ENCODE measurements around the gene LRRC17. TPM values are rescaled to one million over a fixed set of nuclear protein-coding genes. Genes with fewer than 3 reads are reported as not detected.

LRRC17 gene
- total RNA-seq, 4 donors from 2014 or later, result 1.1 to 4.5 (median 3.1) TPM

DNA sequence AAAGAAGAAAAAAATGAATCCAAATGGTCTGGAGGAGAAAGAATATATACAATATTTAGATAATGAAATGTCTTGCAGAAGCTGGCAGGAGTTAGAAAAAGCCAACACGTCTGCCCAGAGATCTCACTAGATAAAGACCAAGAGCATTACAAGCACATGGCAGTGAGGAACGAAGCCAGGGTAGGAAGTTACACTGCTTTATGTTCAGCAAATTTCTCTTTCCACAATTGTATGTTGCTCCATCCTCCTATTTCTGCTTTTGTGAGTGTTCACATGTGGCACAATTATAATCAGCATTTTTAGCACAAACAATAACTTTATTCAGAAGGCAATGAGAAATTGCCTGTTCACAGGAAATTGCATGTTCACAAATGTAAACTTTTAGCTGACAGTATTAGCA lies 53.7 kb downstream of the LRRC17 start:
- H3K4me1 ChIP-seq, result no peaks in the 10 kb centered on the region
- no peak for DNase-seq (ENCODE audit: low spot score in 2 of 2)
- TF ChIP-seq, protein P1, sequence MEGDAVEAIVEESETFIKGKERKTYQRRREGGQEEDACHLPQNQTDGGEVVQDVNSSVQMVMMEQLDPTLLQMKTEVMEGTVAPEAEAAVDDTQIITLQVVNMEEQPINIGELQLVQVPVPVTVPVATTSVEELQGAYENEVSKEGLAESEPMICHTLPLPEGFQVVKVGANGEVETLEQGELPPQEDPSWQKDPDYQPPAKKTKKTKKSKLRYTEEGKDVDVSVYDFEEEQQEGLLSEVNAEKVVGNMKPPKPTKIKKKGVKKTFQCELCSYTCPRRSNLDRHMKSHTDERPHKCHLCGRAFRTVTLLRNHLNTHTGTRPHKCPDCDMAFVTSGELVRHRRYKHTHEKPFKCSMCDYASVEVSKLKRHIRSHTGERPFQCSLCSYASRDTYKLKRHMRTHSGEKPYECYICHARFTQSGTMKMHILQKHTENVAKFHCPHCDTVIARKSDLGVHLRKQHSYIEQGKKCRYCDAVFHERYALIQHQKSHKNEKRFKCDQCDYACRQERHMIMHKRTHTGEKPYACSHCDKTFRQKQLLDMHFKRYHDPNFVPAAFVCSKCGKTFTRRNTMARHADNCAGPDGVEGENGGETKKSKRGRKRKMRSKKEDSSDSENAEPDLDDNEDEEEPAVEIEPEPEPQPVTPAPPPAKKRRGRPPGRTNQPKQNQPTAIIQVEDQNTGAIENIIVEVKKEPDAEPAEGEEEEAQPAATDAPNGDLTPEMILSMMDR (IDR thresholded peaks at IDR 0.05), result no peak
- no peak for TF ChIP-seq EP300 (IDR thresholded peaks at IDR 0.05)
- no peak for TF ChIP-seq POLR2A (IDR thresholded peaks at IDR 0.05)
- TF ChIP-seq POLR2AphosphoS5 (IDR thresholded peaks at IDR 0.05), result no peak
- H3K27ac ChIP-seq, result no peak overlapping the region
- 33% methylated on average over 2 of the region's 2 CpGs for WGBS
- H3K9me3 ChIP-seq, result no peaks in the 10 kb centered on the region
- H3K4me3 ChIP-seq, result no peak overlapping the region
- H3K27me3 ChIP-seq, result no peaks in the 10 kb centered on the region
- no peaks in the 10 kb centered on the region for H3K36me3 ChIP-seq

DNA sequence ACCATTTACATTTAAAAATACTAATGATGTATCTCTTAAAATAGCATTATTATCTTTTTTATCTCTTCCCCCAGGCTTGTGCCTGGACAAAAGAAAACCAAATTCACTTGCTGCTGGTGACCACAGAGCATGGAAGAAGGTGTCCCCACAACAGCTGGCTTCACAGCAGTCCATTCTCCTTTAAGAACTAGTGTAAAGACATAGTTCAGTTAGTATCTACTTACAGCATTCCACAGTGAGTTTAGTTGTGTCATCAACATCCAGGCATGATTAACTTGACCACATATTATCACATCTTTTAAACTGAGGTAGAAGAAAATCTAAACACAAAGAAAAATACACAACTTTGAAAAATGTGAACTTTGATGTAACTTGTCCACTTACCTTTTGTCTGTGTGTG lies 55.0 kb downstream of the LRRC17 start:
- no peak overlapping the region for H3K4me3 ChIP-seq
- H3K9me3 ChIP-seq, result no peaks in the 10 kb centered on the region
- H3K36me3 ChIP-seq, result no peaks in the 10 kb centered on the region
- no peaks in the 10 kb centered on the region for H3K27me3 ChIP-seq
- no peak overlapping the region for H3K27ac ChIP-seq
- H3K4me1 ChIP-seq, result no peaks in the 10 kb centered on the region
- TF ChIP-seq POLR2AphosphoS5 (IDR thresholded peaks at IDR 0.05) (no peak), EP300 (IDR thresholded peaks at IDR 0.05) (no peak), POLR2A (IDR thresholded peaks at IDR 0.05) (no peak)
- TF ChIP-seq, protein P1 (IDR thresholded peaks at IDR 0.05), result no peak
- DNase-seq (ENCODE audit: low spot score in 2 of 2), result no peak

GRCh38 chr7:102973096-102973802 lies 60.4 kb downstream of the LRRC17 start:
- Histone ChIP-seq H3K4me3 (no peak overlapping the region), H3K36me3 (no peaks in the 10 kb centered on the region), H3K27ac (no peak overlapping the region), H3K27me3 (no peaks in the 10 kb centered on the region), H3K9me3 (no peaks in the 10 kb centered on the region), H3K4me1 (peaks cover 2% of the 10 kb centered on the region)
- DNase-seq (ENCODE audit: low spot score in 2 of 2), result no peak
- no peak for TF ChIP-seq POLR2A (IDR thresholded peaks at IDR 0.05)
- 93% methylated on average over 16 of the region's 23 CpGs for WGBS

DNA sequence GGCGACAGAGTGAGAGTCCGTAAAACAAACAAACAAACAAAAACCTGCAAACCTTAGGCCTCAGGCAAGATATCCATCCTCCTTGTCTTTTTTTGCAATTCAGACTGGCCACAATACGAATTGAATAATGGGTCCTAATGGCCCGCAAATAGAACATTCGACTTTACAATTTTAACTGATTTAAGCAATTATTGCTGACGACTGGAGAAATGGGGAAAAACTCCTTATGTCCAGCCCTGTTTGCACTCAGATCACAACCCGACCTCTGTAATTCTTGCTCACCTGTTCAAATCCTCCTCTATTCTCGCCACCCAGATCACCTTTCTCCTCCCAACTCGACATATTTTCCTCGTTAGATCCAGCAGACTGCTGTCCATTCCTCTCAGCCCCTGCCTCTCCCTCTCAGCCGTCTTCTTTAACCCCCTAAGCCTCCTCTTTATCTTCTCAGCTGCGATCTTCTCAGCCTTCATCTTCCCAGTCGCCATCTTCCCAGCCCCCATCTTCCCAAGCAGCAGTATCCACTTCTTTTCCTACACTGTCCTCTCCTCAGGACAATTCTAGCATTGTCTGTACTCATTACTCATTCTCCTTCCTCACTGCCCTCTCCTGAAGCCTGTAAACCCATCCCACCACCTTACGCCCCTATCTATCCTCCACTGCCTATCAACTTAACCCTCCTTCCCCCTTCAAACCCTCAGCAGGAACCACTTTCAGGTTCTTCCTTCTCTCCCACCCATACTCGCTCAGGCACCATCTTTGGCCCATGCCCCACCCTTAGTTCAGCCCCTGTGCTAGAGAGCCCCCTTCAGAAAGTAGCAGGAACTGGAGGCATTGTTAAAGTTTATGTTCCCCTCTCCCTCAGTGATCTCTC lies 61.8 kb downstream of the LRRC17 start:
- Histone ChIP-seq H3K4me1 (peaks cover 4% of the 10 kb centered on the region), H3K27me3 (no peaks in the 10 kb centered on the region), H3K9me3 (no peaks in the 10 kb centered on the region), H3K4me3 (no peak overlapping the region), H3K36me3 (no peaks in the 10 kb centered on the region), H3K27ac (no peak overlapping the region)
- TF ChIP-seq, protein P1 (IDR thresholded peaks at IDR 0.05), result no peak
- TF ChIP-seq EP300 (IDR thresholded peaks at IDR 0.05) (no peak), POLR2AphosphoS5 (IDR thresholded peaks at IDR 0.05) (no peak)
- WGBS, result 94% methylated on average over 15 of the region's 15 CpGs
- no peak for DNase-seq (ENCODE audit: low spot score in 2 of 2)

DNA sequence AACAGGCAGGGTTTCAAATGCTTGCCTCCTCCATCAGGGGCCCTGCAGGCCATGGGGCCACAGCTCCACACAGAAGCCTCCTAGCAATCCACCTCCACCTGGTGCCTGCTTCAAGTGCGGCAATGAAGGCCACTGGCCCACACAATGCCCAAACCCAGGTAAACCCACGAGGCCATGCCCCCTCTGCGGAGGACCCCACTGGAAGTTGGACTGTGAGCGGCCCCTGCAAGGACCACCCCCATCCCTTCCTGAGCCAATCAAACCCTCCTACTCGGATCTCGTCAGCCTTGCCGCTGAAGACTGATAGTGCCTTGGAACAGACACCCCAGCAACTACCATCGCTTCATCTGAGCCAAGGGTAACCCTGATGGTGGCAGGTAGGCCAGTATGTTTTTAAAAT lies 63.1 kb downstream of the LRRC17 start:
- Histone ChIP-seq H3K4me3 (no peak overlapping the region), H3K36me3 (no peaks in the 10 kb centered on the region), H3K27ac (no peak overlapping the region), H3K4me1 (peaks cover 4% of the 10 kb centered on the region), H3K9me3 (no peaks in the 10 kb centered on the region), H3K27me3 (no peaks in the 10 kb centered on the region)
- WGBS, result 90% methylated on average over 8 of the region's 8 CpGs
- no peak for DNase-seq (ENCODE audit: low spot score in 2 of 2)
- no peak for TF ChIP-seq POLR2AphosphoS5 (IDR thresholded peaks at IDR 0.05)
- TF ChIP-seq, protein P1 (IDR thresholded peaks at IDR 0.05), result no peak
- TF ChIP-seq EP300 (IDR thresholded peaks at IDR 0.05), result no peak
- TF ChIP-seq POLR2A (IDR thresholded peaks at IDR 0.05), result no peak

Data from suprapubic skin (tissue), 4 donors.